CD14-positive monocyte (primary cell): ENCODE data around the gene TTLL4. TPM values are rescaled to one million over a fixed set of nuclear protein-coding genes. Genes with fewer than 3 reads are reported as not detected.

Experiments used
- DNase-seq, 3 donors: peaks; one replicate each; pipeline ENCODE4 v3.0.0-alpha.2; 2011 to 2022
- H2AFZ ChIP-seq: 2 replicates; pipeline ENCODE4 v1.6.0; 2012; ENCODE audit warnings: mild to moderate bottlenecking, low read depth, low read length, inconsistent platforms; ENCODE audit not compliant: insufficient read depth, poor library complexity, severe bottlenecking
- H3K27ac ChIP-seq, 2 donors: 1 replicate in 1 of 2; 2 replicates in 1 of 2; pipeline ENCODE4 v1.5.1; 2012 to 2013; ENCODE audit warnings: low read length in 2 of 2, control low read depth in 1 of 2, inconsistent platforms in 1 of 2, low read depth in 1 of 2, mild to moderate bottlenecking in 1 of 2
- H3K27me3 ChIP-seq, 2 donors: one replicate each; pipeline versions ENCODE4 v1.6.0 to v1.6.1; 2011 to 2013; ENCODE audit warnings: low read length in 2 of 2; ENCODE audit not compliant: control insufficient read depth in 2 of 2, insufficient read depth in 2 of 2
- H3K36me3 ChIP-seq, 2 donors: replicated peaks in 1 of 2; 1 replicate in 1 of 2; 2 replicates in 1 of 2; pipeline versions ENCODE4 v1.5.1 to v1.6.1; 2012 to 2013; ENCODE audit warnings: low read length in 2 of 2, control low read depth in 1 of 2, inconsistent platforms in 1 of 2, mild to moderate bottlenecking in 1 of 2; ENCODE audit not compliant: insufficient read depth in 2 of 2, control insufficient read depth in 1 of 2
- H3K4me1 ChIP-seq, 2 donors: 1 replicate in 1 of 2; 2 replicates in 1 of 2; pipeline versions ENCODE4 v1.5.1 to v1.6.1; 2012 to 2013; ENCODE audit warnings: low read length in 2 of 2, control low read depth in 1 of 2, inconsistent platforms in 1 of 2, mild to moderate bottlenecking in 1 of 2, moderate library complexity in 1 of 2; ENCODE audit not compliant: insufficient read depth in 2 of 2, control insufficient read depth in 1 of 2
- H3K4me2 ChIP-seq: replicated peaks from 2 replicates; pipeline ENCODE3; 2012; ENCODE audit warnings: low read length, moderate library complexity, mild to moderate bottlenecking; ENCODE audit not compliant: poor library complexity, severe bottlenecking; ENCODE audit errors: extremely low read depth
- H3K4me3 ChIP-seq, 3 experiments: fragments of 200-600 bp in 1 of 3; sonication (generic) in 1 of 3; replicated peaks in 1 of 3; 1 replicate in 2 of 3; 2 replicates in 1 of 3; pipeline ENCODE4 v1.5.1; 2011 to 2013; ENCODE audit warnings: low read length in 3 of 3, mild to moderate bottlenecking in 3 of 3, control low read depth in 2 of 3, low read depth in 2 of 3, inconsistent platforms in 1 of 3, moderate library complexity in 1 of 3
- H3K79me2 ChIP-seq: 2 replicates; pipeline ENCODE4 v1.6.0; 2012; ENCODE audit warnings: mild to moderate bottlenecking, control low read depth, inconsistent platforms, low read length, moderate library complexity; ENCODE audit not compliant: insufficient read depth
- H3K9ac ChIP-seq: 2 replicates; pipeline ENCODE4 v1.6.0; 2017; ENCODE audit warnings: low read length, mild to moderate bottlenecking; ENCODE audit not compliant: insufficient read depth, poor library complexity, severe bottlenecking
- H3K9me3 ChIP-seq, 2 donors: replicated peaks in 1 of 2; 1 replicate in 1 of 2; 2 replicates in 1 of 2; pipeline versions ENCODE4 v1.5.1 to v1.6.1; 2012 to 2013; ENCODE audit warnings: low read length in 2 of 2, control low read depth in 1 of 2; ENCODE audit not compliant: control insufficient read depth in 1 of 2, insufficient read depth in 1 of 2
- H4K20me1 ChIP-seq: 2 replicates; pipeline ENCODE4 v1.6.0; 2012; ENCODE audit warnings: mild to moderate bottlenecking, low read length, control low read depth, moderate library complexity; ENCODE audit not compliant: insufficient read depth
- H3K27ac Mint-ChIP-seq, 7 donors: one replicate each; pipeline ENCODE4 v1.8.0; 2020; ENCODE audit warnings: mild to moderate bottlenecking in 7 of 7, mixed read lengths in 7 of 7, moderate library complexity in 6 of 7, inconsistent platforms in 2 of 7
- H3K27me3 Mint-ChIP-seq, 3 donors: one replicate each; pipeline ENCODE4 v1.8.0; 2021 to 2022; ENCODE audit warnings: low read depth in 3 of 3, mild to moderate bottlenecking in 3 of 3, mixed read lengths in 3 of 3, moderate library complexity in 3 of 3, inconsistent platforms in 1 of 3
- H3K36me3 Mint-ChIP-seq, 2 donors: one replicate each; pipeline ENCODE4 v1.8.0; 2020; ENCODE audit warnings: mixed read lengths in 2 of 2, inconsistent platforms in 1 of 2, mild to moderate bottlenecking in 1 of 2
- H3K4me1 Mint-ChIP-seq: one replicate; pipeline ENCODE4 v1.8.0; 2020; ENCODE audit warnings: mild to moderate bottlenecking, mixed read lengths
- H3K4me3 Mint-ChIP-seq, 2 donors: one replicate each; pipeline ENCODE4 v1.8.0; 2020; ENCODE audit warnings: mild to moderate bottlenecking in 2 of 2, mixed read lengths in 2 of 2, moderate library complexity in 1 of 2
- H3K9me3 Mint-ChIP-seq, 7 donors: one replicate each; pipeline ENCODE4 v1.8.0; 2020 to 2022; ENCODE audit warnings: mixed read lengths in 7 of 7, mild to moderate bottlenecking in 6 of 7, moderate library complexity in 6 of 7, inconsistent platforms in 2 of 7
- CTCF ChIP-seq: fragments of 200-600 bp; IDR thresholded peaks from one replicate; pipeline ENCODE4 v1.8.0; 2022; ENCODE audit warnings: antibody characterized with exemption, mild to moderate bottlenecking
- WGBS: methylation state at CpG from one replicate; pipeline ENCODE4 v1.1.5; 2013; ENCODE audit warnings: missing lambda C conversion rate; ENCODE audit not compliant: insufficient coverage; 5-methylcytosine and 5-hydroxymethylcytosine counted together
- intact Hi-C, 2 donors: fragments of 100-400 bp; cut with micrococcal nuclease; formaldehyde crosslinking; loops; one replicate each; pipeline versions ENCODE4 v1.15.0 to v1.15.1; 2023
- polyA plus RNA-seq, 3 donors: library from polyadenylated mRNA; depleted of rRNA in 1 of 3; unstranded in 2 of 3; stranded (reverse) in 1 of 3; fragments of 300-500 nt in 2 of 3; fragments of >200 nt in 1 of 3; fragmentation: Illumina TruSeq in 2 of 3; gene quantifications; 1 replicate in 2 of 3; 2 replicates in 1 of 3; pipeline ENCODE4 v1.2.3, GENCODE V29; 2012 to 2021

TTLL4 gene
- polyA plus RNA-seq, 3 donors: 13.5 to 90.2 (median 16.3) TPM

DNA sequence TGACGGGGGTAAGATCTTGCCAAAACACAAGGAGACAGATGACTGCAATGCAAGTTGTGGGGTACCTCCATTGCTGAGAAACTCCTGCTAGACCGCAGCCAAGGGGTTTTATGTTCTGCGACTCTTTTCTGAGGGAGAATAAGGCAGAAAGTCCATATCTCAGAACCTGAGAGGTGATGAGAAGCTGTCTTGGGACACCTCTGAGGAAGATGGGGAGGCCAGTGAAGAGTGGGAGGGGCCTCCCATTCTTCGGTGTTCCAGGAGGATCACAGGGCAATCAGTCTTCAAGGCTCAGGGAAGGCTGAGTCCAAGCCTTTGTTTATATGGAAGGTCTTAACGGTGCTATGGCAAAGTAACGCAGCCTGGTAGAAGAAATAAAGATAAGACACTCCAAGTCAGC, 89.4 kb downstream of the TTLL4 start:
- no peak for DNase-seq
- H3K4me3 ChIP-seq: no peak overlapping the region
- Mint-ChIP-seq H3K4me1 (peaks cover 14% of the 10 kb centered on the region), H3K36me3 (peaks cover 25 to 28% of the 10 kb centered on the region in 2 donors), H3K27ac (no peak overlapping the region), H3K9me3 (peaks cover 5 to 21% (median 10%) of the 10 kb centered on the region in 7 donors), H3K4me3 (peak overlapping the region in 1 of 2 donors; percentile 79), H3K27me3 (peaks cover 36 to 40% (median 37%) of the 10 kb centered on the region in 3 donors)
- H3K27me3 ChIP-seq: peaks cover 22 to 39% of the 10 kb centered on the region in 2 donors
- H3K9ac ChIP-seq: no peak overlapping the region
- H4K20me1 ChIP-seq: peaks cover 61% of the 10 kb centered on the region
- no peaks in the 10 kb centered on the region for H3K79me2 ChIP-seq
- peaks cover 5 to 10% of the 10 kb centered on the region in 2 donors for H3K4me1 ChIP-seq
- H3K9me3 ChIP-seq: peaks cover 3 to 9% of the 10 kb centered on the region in 2 donors
- H3K27ac ChIP-seq: no peak overlapping the region
- H3K36me3 ChIP-seq: no peaks in the 10 kb centered on the region
- no peak overlapping the region for H3K4me2 ChIP-seq
- intact Hi-C loops: loop anchor here in 1 of 2 donors (5.0 kb wide), 1 partner anchor 32 kb away; the partner anchor contains the start of gene PRKAG3
- no peak for TF ChIP-seq CTCF
- WGBS: 58% methylated on average over 2 of the region's 6 CpGs
- H2AFZ ChIP-seq: no peak overlapping the region

GRCh38 chr2:218802386-218802994, 91.9 kb downstream of the TTLL4 start:
- no peak overlapping the region for H3K27ac Mint-ChIP-seq
- WGBS: no CpG with 5 or more reads among the region's 4 CpGs
- peaks cover 17 to 31% of the 10 kb centered on the region in 2 donors for H3K4me1 ChIP-seq
- no peak overlapping the region for H3K4me3 Mint-ChIP-seq
- H4K20me1 ChIP-seq: peaks cover 40% of the 10 kb centered on the region
- H3K9me3 ChIP-seq: peaks cover 3 to 9% of the 10 kb centered on the region in 2 donors
- no peak overlapping the region for H3K4me2 ChIP-seq
- no peak for TF ChIP-seq CTCF
- no peaks in the 10 kb centered on the region for H3K36me3 ChIP-seq
- no peaks in the 10 kb centered on the region for H3K79me2 ChIP-seq
- H3K36me3 Mint-ChIP-seq: peaks cover 28 to 32% of the 10 kb centered on the region in 2 donors
- DNase-seq: no peak
- peaks cover 29 to 31% (median 29%) of the 10 kb centered on the region in 3 donors for H3K27me3 Mint-ChIP-seq
- H3K27ac ChIP-seq: no peak overlapping the region
- no peak overlapping the region for H2AFZ ChIP-seq
- no peak overlapping the region for H3K9ac ChIP-seq
- peaks cover 31% of the 10 kb centered on the region for H3K4me1 Mint-ChIP-seq
- intact Hi-C loops: no loop called here
- H3K27me3 ChIP-seq: peaks cover 20 to 27% of the 10 kb centered on the region in 2 donors
- H3K9me3 Mint-ChIP-seq: peaks cover 7 to 23% (median 14%) of the 10 kb centered on the region in 7 donors
- no peak overlapping the region for H3K4me3 ChIP-seq
